WTC11 (cell line): ENCODE results near the gene UBR4. TPM values are rescaled to one million over a fixed set of nuclear protein-coding genes. Genes with fewer than 3 reads are reported as not detected.

Experiments
- ATAC-seq: fragments of 200-7000 bp; cut with Tn5 transposase; 2 replicates; pipeline ENCODE4 v1.10.0; 2021; ENCODE audit warnings: mild to moderate bottlenecking, moderate library complexity
- CTCF ChIA-PET: fragments of 300-600 bp; sonication (Branson Sonifier 250); formaldehyde crosslinking; loops from one replicate; lab custom pipeline; 2021; ENCODE audit warnings: antibody characterized with exemption; lab: Charles Lee
- POLR2A ChIA-PET: fragments of 350-600 bp; sonication (Branson Sonifier 250); formaldehyde crosslinking; loops from one replicate; lab custom pipeline; 2021; ENCODE audit warnings: antibody characterized with exemption; lab: Charles Lee
- DNase-seq: peaks from one replicate; pipeline ENCODE4 v3.0.0; 2021; ENCODE audit warnings: low spot score
- H3K27ac Mint-ChIP-seq: 2 replicates; pipeline ENCODE4 v1.8.0; 2021; ENCODE audit warnings: mixed read lengths
- H3K27me3 Mint-ChIP-seq: 2 replicates; pipeline ENCODE4 v1.8.0; 2021; ENCODE audit warnings: low read depth, mild to moderate bottlenecking, moderate library complexity, mixed read lengths
- H3K36me3 Mint-ChIP-seq: 2 replicates; pipeline ENCODE4 v1.8.0; 2021; ENCODE audit warnings: mixed read lengths
- H3K4me1 Mint-ChIP-seq: 2 replicates; pipeline ENCODE4 v1.8.0; 2022; ENCODE audit warnings: mixed read lengths
- H3K4me3 Mint-ChIP-seq: 2 replicates; pipeline ENCODE4 v1.8.0; 2021; ENCODE audit warnings: mild to moderate bottlenecking, moderate library complexity, mixed read lengths
- H3K9me3 Mint-ChIP-seq: 2 replicates; pipeline ENCODE4 v1.8.0; 2021; ENCODE audit warnings: mixed read lengths
- E2F1 ChIP-seq: sonication (generic); formaldehyde crosslinking; IDR thresholded peaks from 2 replicates; pipeline ENCODE4 v1.8.0; 2022; ENCODE audit warnings: mild to moderate bottlenecking, missing genetic modification reagents
- EMX1 ChIP-seq: fragments of 250-450 bp; sonication (Bioruptor Pico); IDR thresholded peaks from 2 replicates; pipeline ENCODE4 v1.8.0; 2021; ENCODE audit warnings: mild to moderate bottlenecking
- ERG ChIP-seq: fragments of 250-450 bp; sonication (Bioruptor Pico); IDR thresholded peaks from 2 replicates; pipeline ENCODE4 v1.8.0; 2021; ENCODE audit warnings: mild to moderate bottlenecking
- FOXP1 ChIP-seq: sonication (generic); formaldehyde crosslinking; IDR thresholded peaks from 2 replicates; pipeline ENCODE4 v1.8.0; 2022; ENCODE audit warnings: missing genetic modification reagents, mild to moderate bottlenecking, moderate library complexity, borderline replicate concordance
- IRF2 ChIP-seq: sonication (generic); formaldehyde crosslinking; IDR thresholded peaks from 2 replicates; pipeline ENCODE4 v1.8.0; 2022; ENCODE audit warnings: low read depth, missing genetic modification reagents, borderline replicate concordance
- NFYB ChIP-seq: sonication (generic); formaldehyde crosslinking; conservative IDR thresholded peaks from 2 replicates; pipeline ENCODE4 v1.8.0; 2022; ENCODE audit warnings: low read depth, missing genetic modification reagents
- PRDM15 ChIP-seq: sonication (generic); formaldehyde crosslinking; IDR thresholded peaks from 2 replicates; pipeline ENCODE4 v1.8.0; 2022; ENCODE audit warnings: missing genetic modification reagents
- SMAD4 ChIP-seq: sonication (generic); formaldehyde crosslinking; IDR thresholded peaks from 2 replicates; pipeline ENCODE4 v1.8.0; 2022; ENCODE audit warnings: mild to moderate bottlenecking, missing genetic modification reagents
- SP1 ChIP-seq: sonication (generic); formaldehyde crosslinking; conservative IDR thresholded peaks from 2 replicates; pipeline ENCODE4 v1.8.1; 2022; ENCODE audit warnings: missing genetic modification reagents
- STAT6 ChIP-seq: sonication (generic); formaldehyde crosslinking; conservative IDR thresholded peaks from 2 replicates; pipeline ENCODE4 v1.8.1; 2023; ENCODE audit warnings: mild to moderate bottlenecking, low read depth, missing genetic modification reagents, moderate library complexity
- TP53 ChIP-seq: sonication (generic); formaldehyde crosslinking; IDR thresholded peaks from 2 replicates; pipeline ENCODE4 v1.8.1; 2023; ENCODE audit warnings: mild to moderate bottlenecking, missing genetic modification reagents
- ZMAT4 ChIP-seq: fragments of 250-450 bp; sonication (Bioruptor Pico); IDR thresholded peaks from 2 replicates; pipeline ENCODE4 v1.9.0; 2021; ENCODE audit warnings: mild to moderate bottlenecking
- ZNF121 ChIP-seq: sonication (generic); formaldehyde crosslinking; IDR thresholded peaks from 2 replicates; pipeline ENCODE4 v1.8.0; 2023; ENCODE audit warnings: missing genetic modification reagents
- ZNF232 ChIP-seq: sonication (generic); formaldehyde crosslinking; IDR thresholded peaks from 2 replicates; pipeline ENCODE4 v1.8.0; 2022; ENCODE audit warnings: mild to moderate bottlenecking, missing genetic modification reagents
- ZNF317 ChIP-seq: sonication (generic); formaldehyde crosslinking; IDR thresholded peaks from 2 replicates; pipeline ENCODE4 v1.8.1; 2023; ENCODE audit warnings: low read depth, mild to moderate bottlenecking, moderate library complexity, missing genetic modification reagents, borderline replicate concordance
- ZNF416 ChIP-seq: fragments of 250-450 bp; sonication (Bioruptor Pico); IDR thresholded peaks from 2 replicates; pipeline ENCODE4 v1.9.0; 2021; ENCODE audit warnings: mild to moderate bottlenecking, inconsistent platforms
- ZNF512 ChIP-seq: sonication (generic); formaldehyde crosslinking; IDR thresholded peaks from 2 replicates; pipeline ENCODE4 v1.8.1; 2022; ENCODE audit warnings: missing genetic modification reagents, borderline replicate concordance
- total RNA-seq: library from RNA; stranded (reverse); gene quantifications from 3 replicates; pipeline ENCODE4 v1.2.3, GENCODE V29; 2021

The UBR4 gene
- total RNA-seq, 1 experiment from 2014 or later, result 179 TPM

GRCh38 chr1:19043579-19044443, 166.3 kb downstream of the UBR4 start:
- TF ChIP-seq NFYB (CRISPR knock-in tag) (no peak), ZNF232 (CRISPR knock-in tag) (no peak), ZNF416 (CRISPR knock-in tag) (no peak), ZNF121 (no peak), SP1 (CRISPR knock-in tag) (no peak), SMAD4 (CRISPR knock-in tag) (no peak), STAT6 (no peak), ZNF512 (CRISPR knock-in tag) (no peak), TP53 (CRISPR knock-in tag) (no peak)
- ATAC-seq (no peak), DNase-seq (peak; percentile 4)
- no peaks in the 10 kb centered on the region; the same call in 1 of the 2 replicates for H3K27me3 Mint-ChIP-seq
- no peaks in the 10 kb centered on the region for H3K36me3 Mint-ChIP-seq
- POLR2A ChIA-PET, result interaction anchor here (1.4 kb wide), 1 partner anchor 18 kb away, joined by 3 read pairs; no protein-coding TSS in a partner anchor
- no peaks in the 10 kb centered on the region for H3K9me3 Mint-ChIP-seq
- CTCF ChIA-PET, result interaction anchor here (1.0 to 5.6 kb wide), 12 partner anchors 9 to 160 kb away, joined by 3 to 36 read pairs (median 4); no protein-coding TSS in a partner anchor
- no peak overlapping the region for H3K4me3 Mint-ChIP-seq
- no peak overlapping the region for H3K27ac Mint-ChIP-seq
- H3K4me1 Mint-ChIP-seq, result peaks cover 10% of the 10 kb centered on the region

- DNase-seq, result peak; percentile 34
- POLR2A ChIA-PET, result interaction anchor here (1.4 kb wide), 1 partner anchor 17 kb away, joined by 3 read pairs; no protein-coding TSS in a partner anchor
- H3K4me3 Mint-ChIP-seq, result no peak overlapping the region
- H3K27me3 Mint-ChIP-seq, result no peaks in the 10 kb centered on the region; the same call in 1 of the 2 replicates
- H3K4me1 Mint-ChIP-seq, result peaks cover 10% of the 10 kb centered on the region
- H3K27ac Mint-ChIP-seq, result no peak overlapping the region
- no peaks in the 10 kb centered on the region for H3K9me3 Mint-ChIP-seq
- CTCF ChIA-PET, result interaction anchor here (1.0 to 5.6 kb wide), 12 partner anchors 10 to 159 kb away, joined by 3 to 36 read pairs (median 4); no protein-coding TSS in a partner anchor
- ATAC-seq, result peak; percentile 68
- H3K36me3 Mint-ChIP-seq, result no peaks in the 10 kb centered on the region
- TF ChIP-seq ERG (CRISPR knock-in tag) (no peak), STAT6 (no peak), ZNF317 (CRISPR knock-in tag) (no peak), FOXP1 (CRISPR knock-in tag) (no peak), ZMAT4 (CRISPR knock-in tag) (no peak), E2F1 (CRISPR knock-in tag) (no peak), EMX1 (no peak), IRF2 (CRISPR knock-in tag) (no peak), SP1 (CRISPR knock-in tag) (no peak), PRDM15 (CRISPR knock-in tag) (no peak)
Observed at GRCh38 chr1:19042675-19043578, 167.1 kb downstream of the UBR4 start.
